ENCODE data around the gene PPP2R3B. TPM values are rescaled to one million over a fixed set of nuclear protein-coding genes. Genes with fewer than 3 reads are reported as not detected.

The PPP2R3B gene
- total RNA-seq, 2 experiments from 2014 or later, result 12.1 to 14.0 TPM

- Histone ChIP-seq H3K27me3 (ENCODE audit: control insufficient read depth in 1 of 2, insufficient read depth in 2 of 2, low read length in 2 of 2) (no peaks in the 10 kb centered on the region), H3K36me3 (ENCODE audit: insufficient read depth, low read length) (peaks cover 12% of the 10 kb centered on the region), H3K4me3 (ENCODE audit: low read length) (no peak overlapping the region), H3K27ac (ENCODE audit: low read depth in 1 of 2, low read length in 2 of 2) (no peak overlapping the region), H3K4me1 (ENCODE audit: insufficient read depth, low read length) (no peaks in the 10 kb centered on the region), H3K9me3 (ENCODE audit: control insufficient read depth in 1 of 2, insufficient read depth in 1 of 2, low read length in 2 of 2) (peaks cover 0 to 35% of the 10 kb centered on the region in 2 experiments)
- H3K9me3 Mint-ChIP-seq, result no peaks in the 10 kb centered on the region
- TF ChIP-seq, protein P1, sequence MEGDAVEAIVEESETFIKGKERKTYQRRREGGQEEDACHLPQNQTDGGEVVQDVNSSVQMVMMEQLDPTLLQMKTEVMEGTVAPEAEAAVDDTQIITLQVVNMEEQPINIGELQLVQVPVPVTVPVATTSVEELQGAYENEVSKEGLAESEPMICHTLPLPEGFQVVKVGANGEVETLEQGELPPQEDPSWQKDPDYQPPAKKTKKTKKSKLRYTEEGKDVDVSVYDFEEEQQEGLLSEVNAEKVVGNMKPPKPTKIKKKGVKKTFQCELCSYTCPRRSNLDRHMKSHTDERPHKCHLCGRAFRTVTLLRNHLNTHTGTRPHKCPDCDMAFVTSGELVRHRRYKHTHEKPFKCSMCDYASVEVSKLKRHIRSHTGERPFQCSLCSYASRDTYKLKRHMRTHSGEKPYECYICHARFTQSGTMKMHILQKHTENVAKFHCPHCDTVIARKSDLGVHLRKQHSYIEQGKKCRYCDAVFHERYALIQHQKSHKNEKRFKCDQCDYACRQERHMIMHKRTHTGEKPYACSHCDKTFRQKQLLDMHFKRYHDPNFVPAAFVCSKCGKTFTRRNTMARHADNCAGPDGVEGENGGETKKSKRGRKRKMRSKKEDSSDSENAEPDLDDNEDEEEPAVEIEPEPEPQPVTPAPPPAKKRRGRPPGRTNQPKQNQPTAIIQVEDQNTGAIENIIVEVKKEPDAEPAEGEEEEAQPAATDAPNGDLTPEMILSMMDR (IDR thresholded peaks at IDR 0.05), result no peak
- H3K27me3 Mint-ChIP-seq, result no peaks in the 10 kb centered on the region
- ChIA-PET CTCF (no interaction called here), POLR2A (no interaction called here)
- H3K4me3 Mint-ChIP-seq, result no peak overlapping the region
- no peak overlapping the region for H3K27ac Mint-ChIP-seq
- intact Hi-C loops (cut with DNase I, micrococcal nuclease), result no loop called here
- peaks cover 6% of the 10 kb centered on the region for H3K36me3 Mint-ChIP-seq (ENCODE audit: low read depth)
- ATAC-seq (ENCODE audit: poor library complexity) (no peak), DNase-seq (no peak)
- no peaks in the 10 kb centered on the region for H3K4me1 Mint-ChIP-seq (ENCODE audit: low read depth)
Measured at GRCh38 chrX:344371-344901, 42.3 kb downstream of the PPP2R3B start.

DNA sequence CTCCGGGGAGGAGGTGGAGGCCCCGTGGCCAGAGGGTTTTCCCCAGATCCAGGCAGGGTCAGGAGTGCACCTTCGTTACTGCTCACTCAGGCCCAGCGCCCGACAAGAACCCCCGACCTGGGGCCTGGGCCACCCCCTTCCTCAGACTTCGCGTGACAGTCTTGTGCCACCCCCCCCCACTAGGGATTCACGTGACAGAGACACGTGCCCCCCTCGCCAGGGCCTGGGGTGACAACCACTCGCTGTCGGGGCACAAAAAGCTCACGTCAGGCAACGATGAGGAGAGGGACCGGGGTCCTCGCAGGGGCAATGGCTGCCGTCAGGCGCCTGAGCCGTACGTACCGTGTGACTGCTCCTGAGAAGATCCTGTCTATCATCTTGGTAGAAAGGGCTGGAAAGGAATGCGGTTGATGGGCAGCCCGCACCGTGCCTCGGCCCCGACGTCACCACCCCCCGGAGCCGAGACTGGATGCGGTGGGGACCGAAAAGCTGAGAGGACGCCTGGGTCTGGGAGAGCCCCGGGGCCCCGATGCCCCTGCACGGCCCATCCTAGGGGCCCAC lies 45.1 kb downstream of the PPP2R3B start:
- CTCF ChIA-PET, result no interaction called here
- Mint-ChIP-seq H3K36me3 (ENCODE audit: low read depth) (peaks cover 14% of the 10 kb centered on the region), H3K9me3 (no peaks in the 10 kb centered on the region), H3K4me3 (no peak overlapping the region), H3K4me1 (ENCODE audit: low read depth) (no peaks in the 10 kb centered on the region), H3K27ac (no peak overlapping the region), H3K27me3 (no peaks in the 10 kb centered on the region)
- Histone ChIP-seq H3K27me3 (ENCODE audit: control insufficient read depth in 1 of 2, insufficient read depth in 2 of 2, low read length in 2 of 2) (no peaks in the 10 kb centered on the region), H3K4me3 (ENCODE audit: low read length) (no peak overlapping the region), H3K36me3 (ENCODE audit: insufficient read depth, low read length) (peaks cover 8% of the 10 kb centered on the region), H3K27ac (ENCODE audit: low read depth in 1 of 2, low read length in 2 of 2) (no peak overlapping the region), H3K4me1 (ENCODE audit: insufficient read depth, low read length) (no peaks in the 10 kb centered on the region), H3K9me3 (ENCODE audit: control insufficient read depth in 1 of 2, insufficient read depth in 1 of 2, low read length in 2 of 2) (peaks cover 0 to 33% of the 10 kb centered on the region in 2 experiments)
- no peak for DNase-seq
- POLR2A ChIA-PET, result no interaction called here
- ATAC-seq (ENCODE audit: poor library complexity), result no peak
- TF ChIP-seq, protein P1 (IDR thresholded peaks at IDR 0.05), result no peak
- intact Hi-C loops (cut with DNase I, micrococcal nuclease), result no loop called here

- intact Hi-C loops (cut with DNase I, micrococcal nuclease), result no loop called here
- H3K4me3 Mint-ChIP-seq, result no peak overlapping the region
- peaks cover 8% of the 10 kb centered on the region for H3K36me3 ChIP-seq (ENCODE audit: insufficient read depth, low read length)
- ATAC-seq (ENCODE audit: poor library complexity) (no peak), DNase-seq (no peak)
- H3K27me3 Mint-ChIP-seq, result no peaks in the 10 kb centered on the region
- H3K27ac ChIP-seq (ENCODE audit: low read depth in 1 of 2, low read length in 2 of 2), result no peak overlapping the region
- no peaks in the 10 kb centered on the region for H3K9me3 Mint-ChIP-seq
- ChIA-PET POLR2A (no interaction called here), CTCF (no interaction called here)
- peaks cover 19% of the 10 kb centered on the region for H3K36me3 Mint-ChIP-seq (ENCODE audit: low read depth)
- H3K9me3 ChIP-seq (ENCODE audit: control insufficient read depth in 1 of 2, insufficient read depth in 1 of 2, low read length in 2 of 2), result peaks cover 0 to 31% of the 10 kb centered on the region in 2 experiments
- H3K4me1 ChIP-seq (ENCODE audit: insufficient read depth, low read length), result no peaks in the 10 kb centered on the region
- no peak overlapping the region for H3K27ac Mint-ChIP-seq
- no peak overlapping the region for H3K4me3 ChIP-seq (ENCODE audit: low read length)
- H3K4me1 Mint-ChIP-seq (ENCODE audit: low read depth), result no peaks in the 10 kb centered on the region
- TF ChIP-seq, protein P1 (IDR thresholded peaks at IDR 0.05), result no peak
- H3K27me3 ChIP-seq (ENCODE audit: control insufficient read depth in 1 of 2, insufficient read depth in 2 of 2, low read length in 2 of 2), result no peaks in the 10 kb centered on the region
Measured at GRCh38 chrX:340641-341423, 45.9 kb downstream of the PPP2R3B start.
